ENCODE results near the gene PRKCSH.
"Not testable (repeated sequence)": the region's sequence is repeated elsewhere in the genome, so short reads cannot be mapped to it uniquely, and the experiment has no call there.

DNA sequence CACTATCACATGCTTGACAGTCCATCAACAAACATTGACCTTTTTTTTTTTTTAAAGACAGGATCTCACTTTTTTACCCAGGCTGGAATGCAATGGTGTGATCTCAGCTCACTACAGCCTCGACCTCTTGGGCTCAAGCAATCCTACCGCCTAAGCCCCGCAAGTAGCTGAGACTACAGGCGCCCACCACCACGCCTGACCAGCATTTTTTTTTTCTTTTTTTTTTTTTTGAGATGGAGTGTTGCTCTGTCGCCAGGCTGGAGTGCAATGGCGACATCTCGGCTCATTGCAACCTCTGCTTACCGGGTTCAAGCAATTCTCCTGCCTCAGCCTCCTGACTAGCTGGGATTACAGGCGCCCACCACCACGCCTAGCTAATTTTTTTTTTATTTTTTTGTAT, 23.5 kb downstream of the PRKCSH start:
- TF ChIP-seq EZH2phosphoT487 (IDR thresholded peaks at IDR 0.05; ENCODE audit: borderline replicate concordance, low read depth, low read length): not testable (repeated sequence)
- TF ChIP-seq, protein P1, sequence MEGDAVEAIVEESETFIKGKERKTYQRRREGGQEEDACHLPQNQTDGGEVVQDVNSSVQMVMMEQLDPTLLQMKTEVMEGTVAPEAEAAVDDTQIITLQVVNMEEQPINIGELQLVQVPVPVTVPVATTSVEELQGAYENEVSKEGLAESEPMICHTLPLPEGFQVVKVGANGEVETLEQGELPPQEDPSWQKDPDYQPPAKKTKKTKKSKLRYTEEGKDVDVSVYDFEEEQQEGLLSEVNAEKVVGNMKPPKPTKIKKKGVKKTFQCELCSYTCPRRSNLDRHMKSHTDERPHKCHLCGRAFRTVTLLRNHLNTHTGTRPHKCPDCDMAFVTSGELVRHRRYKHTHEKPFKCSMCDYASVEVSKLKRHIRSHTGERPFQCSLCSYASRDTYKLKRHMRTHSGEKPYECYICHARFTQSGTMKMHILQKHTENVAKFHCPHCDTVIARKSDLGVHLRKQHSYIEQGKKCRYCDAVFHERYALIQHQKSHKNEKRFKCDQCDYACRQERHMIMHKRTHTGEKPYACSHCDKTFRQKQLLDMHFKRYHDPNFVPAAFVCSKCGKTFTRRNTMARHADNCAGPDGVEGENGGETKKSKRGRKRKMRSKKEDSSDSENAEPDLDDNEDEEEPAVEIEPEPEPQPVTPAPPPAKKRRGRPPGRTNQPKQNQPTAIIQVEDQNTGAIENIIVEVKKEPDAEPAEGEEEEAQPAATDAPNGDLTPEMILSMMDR (conservative IDR thresholded peaks at IDR 0.05; ENCODE audit: low read length): not testable (repeated sequence)
